ENCODE measurements around the gene STIM1.

The STIM1 gene

GRCh38 chr11:3967695-3968094, 112.2 kb downstream of the STIM1 start:
- no peak overlapping the region for H3K4me3 ChIP-seq (ENCODE audit: low read depth, low read length)
- in situ Hi-C loops (cut with HindIII; ENCODE audit: low sequenced_read_pairs), result loop anchor here (10.0 kb wide), 1 partner anchor 133 kb away; no protein-coding TSS in a partner anchor
- no peak for TF ChIP-seq CTCF (IDR thresholded peaks at IDR 0.05; ENCODE audit: low read depth, low read length, missing control alignments)
- no peak for DNase-seq (ENCODE audit: low read depth)

- no peak for TF ChIP-seq CTCF (IDR thresholded peaks at IDR 0.05; ENCODE audit: low read depth, low read length, missing control alignments)
- no peak for DNase-seq (ENCODE audit: low read depth)
- in situ Hi-C loops (cut with HindIII; ENCODE audit: low sequenced_read_pairs), result loop anchor here (10.0 kb wide), 1 partner anchor 134 kb away; no protein-coding TSS in a partner anchor
- H3K4me3 ChIP-seq (ENCODE audit: low read depth, low read length), result no peak overlapping the region
Measured at GRCh38 chr11:3969200-3969599, 113.7 kb downstream of the STIM1 start.

GRCh38 chr11:3969613-3970012, 114.1 kb downstream of the STIM1 start:
- no peak for TF ChIP-seq CTCF (IDR thresholded peaks at IDR 0.05; ENCODE audit: low read depth, low read length, missing control alignments)
- DNase-seq (ENCODE audit: low read depth), result no peak
- no peak overlapping the region for H3K4me3 ChIP-seq (ENCODE audit: low read depth, low read length)
- in situ Hi-C loops (cut with HindIII; ENCODE audit: low sequenced_read_pairs), result loop anchor here (10.0 kb wide), 1 partner anchor 135 kb away; no protein-coding TSS in a partner anchor

GRCh38 chr11:3970108-3970507, 114.6 kb downstream of the STIM1 start:
- H3K4me3 ChIP-seq (ENCODE audit: low read depth, low read length), result no peak overlapping the region
- in situ Hi-C loops (cut with HindIII; ENCODE audit: low sequenced_read_pairs), result no loop called here
- no peak for TF ChIP-seq CTCF (IDR thresholded peaks at IDR 0.05; ENCODE audit: low read depth, low read length, missing control alignments)
- no peak for DNase-seq (ENCODE audit: low read depth)

GRCh38 chr11:3971756-3972404, 116.4 kb downstream of the STIM1 start:
- H3K4me3 ChIP-seq (ENCODE audit: low read depth, low read length), result no peak overlapping the region
- in situ Hi-C loops (cut with HindIII; ENCODE audit: low sequenced_read_pairs), result no loop called here
- TF ChIP-seq CTCF (IDR thresholded peaks at IDR 0.05; ENCODE audit: low read depth, low read length, missing control alignments), result peak; percentile 22
- DNase-seq (ENCODE audit: low read depth), result no peak

- DNase-seq (ENCODE audit: low read depth), result no peak
- in situ Hi-C loops (cut with HindIII; ENCODE audit: low sequenced_read_pairs), result no loop called here
- H3K4me3 ChIP-seq (ENCODE audit: low read depth, low read length), result no peak overlapping the region
- no peak for TF ChIP-seq CTCF (IDR thresholded peaks at IDR 0.05; ENCODE audit: low read depth, low read length, missing control alignments)
Measured at GRCh38 chr11:3972431-3972830, 117.0 kb downstream of the STIM1 start.
